Activated CD8-positive, alpha-beta memory T cell treated with anti-CD3 and anti-CD28 coated beads, Interleukin-2, amount 50 U/mL, for 24 hours (primary cell): ENCODE results near the gene PRKCE.

Experiments used
- DNase-seq: peaks from one replicate; pipeline ENCODE4 v3.0.0-alpha.2; 2020; ENCODE audit errors: extremely low read depth

The PRKCE gene

GRCh38 chr2:45988879-45989278, 337.4 kb downstream of the PRKCE start:
- DNase-seq: no peak

DNA sequence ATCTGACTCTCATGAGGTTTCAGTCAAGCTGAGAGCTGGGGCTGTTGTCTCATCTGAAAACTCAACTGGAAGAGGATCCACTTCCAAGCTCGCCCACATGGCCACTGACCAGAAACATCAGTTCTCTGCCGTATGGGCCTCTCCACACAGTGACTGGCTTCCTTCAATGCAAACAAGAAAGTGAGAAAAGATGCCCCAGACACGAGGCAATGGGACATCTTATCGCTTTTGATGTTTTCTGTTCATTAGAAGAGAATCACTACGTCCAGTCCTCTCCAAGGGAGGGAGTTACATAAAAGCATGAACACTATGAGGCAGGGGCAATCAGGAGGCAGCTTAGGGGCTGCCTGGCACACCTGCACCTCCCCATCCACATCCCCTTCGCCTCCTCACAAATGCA, 338.7 kb downstream of the PRKCE start:
- no peak for DNase-seq

DNA sequence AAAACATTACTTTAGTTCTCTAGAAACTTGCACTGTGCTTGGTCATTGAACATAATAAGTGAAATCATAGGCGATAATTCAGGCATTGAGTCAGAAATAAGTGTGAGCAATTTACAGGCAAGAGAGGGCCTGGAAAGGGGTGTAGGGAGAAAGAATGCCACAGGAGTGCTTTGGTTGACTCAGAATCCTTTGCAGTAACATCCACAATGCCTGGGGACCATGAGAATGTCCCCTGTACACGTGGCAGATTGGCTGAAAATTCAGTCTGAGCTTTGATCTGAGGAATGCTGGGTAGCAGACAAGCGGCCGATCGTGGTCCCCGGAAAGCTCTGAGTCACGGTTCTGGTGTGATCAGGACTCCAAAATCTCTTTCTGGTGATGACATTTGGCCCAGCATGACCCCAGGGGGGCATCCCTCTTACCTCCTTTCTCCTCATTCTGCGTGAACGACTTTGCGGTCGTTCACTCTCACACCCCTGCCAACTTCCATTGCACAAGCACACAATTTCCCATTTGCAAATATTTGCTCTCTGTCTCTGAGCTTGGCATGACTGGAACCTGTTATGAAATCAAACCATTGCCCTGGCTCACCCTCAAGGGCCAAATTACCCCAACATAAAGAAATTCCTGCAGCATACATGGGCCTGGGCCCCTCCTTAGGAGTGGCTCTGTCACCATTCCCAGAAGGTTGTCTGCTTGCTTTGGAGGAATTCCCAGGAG, 340.7 kb downstream of the PRKCE start:
- DNase-seq: no peak

DNA sequence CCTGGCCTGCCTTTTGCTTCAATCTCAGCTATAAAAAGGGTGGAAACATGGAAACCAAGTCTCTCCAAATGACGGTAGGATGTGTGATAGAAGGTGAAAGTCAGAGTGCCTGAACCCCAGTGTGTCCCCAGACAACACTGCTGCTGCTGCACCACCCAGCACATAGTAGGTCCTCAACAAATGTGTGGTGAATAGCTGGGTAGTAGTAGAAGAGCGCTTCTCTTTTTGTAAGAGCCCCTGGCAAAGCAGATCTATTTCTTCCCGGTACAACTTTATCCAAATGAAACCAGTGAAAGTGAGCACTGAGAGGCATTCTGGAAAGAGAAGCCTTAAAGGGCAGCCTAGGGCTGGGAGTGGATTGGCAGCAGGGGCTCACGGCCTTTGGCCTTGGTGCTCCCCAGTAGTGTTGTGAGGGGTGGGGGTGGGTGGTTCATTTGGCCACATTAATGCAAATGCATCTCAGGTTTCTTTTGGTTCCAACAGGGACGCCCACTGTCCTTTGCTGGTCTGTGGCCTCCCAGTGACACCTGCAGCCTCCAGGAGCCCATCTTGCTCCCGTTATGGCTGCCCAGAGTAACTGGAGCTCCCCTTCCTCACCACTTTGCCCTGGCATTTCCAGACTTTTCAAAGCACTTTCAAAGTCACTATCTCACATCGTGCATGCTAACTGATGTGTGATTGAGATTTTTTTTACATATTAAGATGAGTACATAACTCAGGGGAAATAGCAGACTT, 341.4 kb downstream of the PRKCE start:
- DNase-seq: no peak

- DNase-seq: peak; percentile 30
These were observed 342.1 kb downstream of the PRKCE start for GRCh38 chr2:45993476-45993991.

DNA sequence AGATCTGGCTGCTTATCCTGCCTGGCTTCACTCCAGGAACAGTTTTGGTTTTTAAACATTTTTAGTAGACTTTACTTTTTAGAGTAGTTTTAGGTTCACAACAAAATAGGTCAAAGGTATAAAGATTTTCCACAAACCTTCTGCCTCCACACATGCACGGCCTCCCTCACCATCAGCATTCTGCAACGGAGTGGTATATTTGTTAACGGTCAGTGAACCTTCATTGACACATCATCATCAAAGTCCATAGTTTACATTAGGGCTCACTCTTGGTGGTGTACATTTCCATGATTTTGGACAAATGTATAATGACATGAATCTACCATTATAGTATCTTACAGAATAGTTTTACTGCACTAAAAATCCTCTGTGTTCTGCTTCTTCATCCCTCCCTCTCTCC, 342.6 kb downstream of the PRKCE start:
- DNase-seq: no peak

- DNase-seq: no peak
These were observed 349.2 kb downstream of the PRKCE start for GRCh38 chr2:46000660-46001059.

DNA sequence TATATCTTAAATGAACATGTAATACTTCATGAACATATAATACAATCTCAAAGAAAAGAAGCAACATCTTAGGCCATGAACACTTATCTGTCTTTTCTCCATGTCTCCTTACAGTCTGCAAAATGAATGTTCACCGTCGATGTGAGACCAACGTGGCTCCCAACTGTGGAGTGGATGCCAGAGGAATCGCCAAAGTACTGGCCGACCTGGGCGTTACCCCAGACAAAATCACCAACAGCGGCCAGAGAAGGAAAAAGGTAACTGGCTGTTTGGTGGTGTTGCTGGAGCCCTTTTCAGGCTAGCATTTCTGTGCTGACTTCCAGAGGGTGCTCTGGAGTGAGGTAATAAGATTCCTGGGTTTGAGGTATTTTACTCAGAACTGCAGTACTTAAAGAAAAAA, 349.8 kb downstream of the PRKCE start:
- DNase-seq: no peak

- DNase-seq: no peak
These were observed 350.4 kb downstream of the PRKCE start for GRCh38 chr2:46001741-46002506.

DNA sequence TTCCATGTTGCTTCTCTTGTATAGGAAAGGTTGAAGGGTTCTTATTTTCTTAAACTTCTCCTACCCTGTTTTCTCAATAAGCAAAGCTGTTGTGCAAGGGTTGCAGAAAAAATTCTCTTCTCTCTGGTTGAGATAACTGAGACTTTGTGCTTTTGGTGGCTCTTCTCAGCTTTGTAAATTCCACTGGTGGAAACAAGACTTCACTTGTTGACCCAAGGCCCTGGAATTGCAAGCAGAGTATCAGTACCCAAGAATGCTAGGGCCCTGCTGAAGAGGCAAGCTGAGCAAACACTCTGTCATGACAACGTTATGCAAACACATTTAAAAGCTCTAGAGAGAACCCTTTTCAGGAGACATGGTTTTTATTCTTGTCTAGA, 351.0 kb downstream of the PRKCE start:
- DNase-seq: no peak

- no peak for DNase-seq
These were observed 351.5 kb downstream of the PRKCE start for GRCh38 chr2:46002947-46003346.

DNA sequence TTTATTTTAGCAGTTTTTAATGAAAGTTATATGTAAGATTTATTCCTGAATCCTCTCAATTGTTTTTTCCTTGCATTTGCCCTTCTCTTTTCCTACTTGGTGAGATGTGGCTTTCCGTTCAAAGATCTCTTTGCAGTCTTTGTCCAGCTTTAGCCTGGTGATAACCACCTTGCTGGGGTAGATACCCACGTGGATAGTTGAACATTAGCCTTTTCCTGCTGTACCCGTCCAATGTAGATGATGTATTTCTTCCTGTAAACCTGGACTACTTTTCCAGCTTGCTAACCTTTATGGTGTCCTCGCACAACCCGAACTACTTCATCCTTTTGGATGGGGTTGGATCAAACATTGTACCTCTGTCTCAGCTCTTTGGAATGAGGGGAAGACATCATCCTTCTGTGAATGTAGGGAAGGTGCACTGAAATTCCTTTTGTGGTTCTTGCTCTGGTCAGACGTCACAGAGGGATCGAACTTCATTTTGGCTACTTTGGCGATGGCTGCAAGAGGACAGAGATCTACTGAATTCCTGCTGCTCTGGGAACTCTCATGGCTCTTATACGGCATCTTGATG, 352.5 kb downstream of the PRKCE start:
- DNase-seq: no peak

GRCh38 chr2:46006473-46007025, 355.1 kb downstream of the PRKCE start:
- DNase-seq: no peak

- no peak for DNase-seq
These were observed 355.9 kb downstream of the PRKCE start for GRCh38 chr2:46007412-46007811.

GRCh38 chr2:46008091-46008870, 356.8 kb downstream of the PRKCE start:
- no peak for DNase-seq

DNA sequence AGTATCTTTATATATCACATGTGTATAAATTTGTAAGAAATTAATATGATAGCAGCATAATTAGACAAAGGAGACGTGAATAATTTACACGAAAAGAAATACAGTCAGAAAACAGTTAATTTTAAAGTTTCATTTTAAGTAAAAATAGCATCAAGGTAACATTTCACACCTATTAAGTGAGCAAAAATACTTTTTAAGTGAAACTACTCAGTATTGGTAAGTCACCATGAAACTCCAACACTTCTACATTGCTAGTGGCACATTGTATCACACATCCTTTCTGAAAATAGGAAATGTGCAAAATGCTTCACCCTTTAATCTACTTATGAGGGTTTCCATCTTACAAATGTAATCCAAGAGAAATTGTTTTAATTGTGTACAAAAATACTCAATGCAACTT, 357.8 kb downstream of the PRKCE start:
- DNase-seq: no peak

DNA sequence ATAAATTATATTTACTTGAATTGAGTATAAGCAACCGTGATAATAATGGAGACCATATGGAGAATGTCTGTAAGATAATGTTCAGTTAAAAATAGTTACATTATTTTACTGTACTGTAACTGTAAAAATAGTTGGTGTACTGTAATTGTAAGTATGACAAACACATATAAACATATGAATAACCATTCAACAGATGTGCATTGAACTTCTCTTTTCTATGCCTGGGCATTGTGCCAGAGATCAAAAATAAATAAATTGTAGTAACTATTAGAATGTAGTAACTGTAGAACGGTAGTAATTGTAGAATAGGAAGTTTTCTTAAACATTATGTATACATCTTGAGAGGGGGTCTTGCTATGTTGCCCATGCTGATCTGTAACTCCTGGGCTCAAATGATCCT, 358.3 kb downstream of the PRKCE start:
- no peak for DNase-seq

GRCh38 chr2:46010223-46010924, 358.9 kb downstream of the PRKCE start:
- DNase-seq: no peak

DNA sequence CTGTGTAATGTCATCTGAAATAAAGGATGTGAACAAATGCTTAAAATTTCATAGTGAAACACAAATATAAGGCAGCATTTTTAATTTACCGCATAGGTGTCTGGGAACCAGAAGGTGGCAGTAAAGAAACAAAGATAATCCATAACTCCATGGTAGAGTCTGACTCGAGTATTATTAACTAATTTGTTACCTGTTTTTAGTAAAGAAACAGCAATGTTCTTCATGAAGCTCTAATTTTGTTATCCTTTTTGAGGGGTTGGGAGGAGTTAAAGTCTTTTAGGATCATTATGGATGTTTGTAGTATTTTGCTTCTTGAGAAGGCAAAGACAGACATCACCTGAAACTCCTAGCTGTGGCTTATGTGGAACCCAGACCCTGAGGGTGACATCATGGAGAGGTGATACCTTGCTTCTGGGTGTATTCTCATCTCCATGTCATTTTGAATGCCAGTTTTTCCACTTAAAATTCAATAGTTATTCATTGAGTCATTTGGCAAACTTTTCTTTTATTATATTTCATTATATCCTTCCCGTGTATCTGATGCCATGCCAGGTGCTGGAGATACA, 359.5 kb downstream of the PRKCE start:
- DNase-seq: no peak

DNA sequence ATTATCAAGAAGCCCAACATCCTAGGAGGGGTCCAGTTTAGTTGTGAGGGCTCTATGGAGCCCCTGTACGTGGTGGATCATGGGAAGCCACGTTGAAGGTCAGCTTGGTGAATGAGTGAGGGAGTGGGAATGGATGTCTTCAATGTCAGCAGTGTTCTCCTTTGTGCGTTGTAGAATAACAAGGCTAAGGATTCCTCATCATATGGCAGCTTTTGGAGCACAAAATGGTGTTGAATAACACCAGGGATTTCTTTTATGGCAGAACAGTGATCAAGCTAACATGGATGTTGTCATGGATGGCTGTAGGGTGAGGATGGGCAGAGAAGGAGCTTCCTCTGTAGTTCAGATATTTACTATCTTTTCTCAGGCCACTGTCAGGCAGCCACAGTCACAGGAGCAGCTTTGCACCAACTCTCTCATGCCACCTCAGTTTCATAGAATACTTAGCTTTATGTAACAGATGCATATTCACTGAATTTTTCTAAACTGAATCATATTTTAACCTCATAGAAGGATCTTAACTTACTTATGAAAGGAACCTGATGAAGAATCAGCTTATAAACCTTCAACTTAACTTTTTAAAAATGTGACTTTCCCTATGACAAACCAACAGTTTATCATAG, 361.3 kb downstream of the PRKCE start:
- DNase-seq: no peak
